ENCODE data around the gene ST8SIA1.

GRCh38 chr12:22287776-22288621 is 46.5 kb downstream of the ST8SIA1 start:
- TF ChIP-seq EZH2phosphoT487 (IDR thresholded peaks at IDR 0.05; ENCODE audit: low read length) (no peak), EZH2 (optimal IDR thresholded peaks at IDR 0.05; ENCODE audit: low read depth, low read length) (no peak)
- TF ChIP-seq, protein P1, sequence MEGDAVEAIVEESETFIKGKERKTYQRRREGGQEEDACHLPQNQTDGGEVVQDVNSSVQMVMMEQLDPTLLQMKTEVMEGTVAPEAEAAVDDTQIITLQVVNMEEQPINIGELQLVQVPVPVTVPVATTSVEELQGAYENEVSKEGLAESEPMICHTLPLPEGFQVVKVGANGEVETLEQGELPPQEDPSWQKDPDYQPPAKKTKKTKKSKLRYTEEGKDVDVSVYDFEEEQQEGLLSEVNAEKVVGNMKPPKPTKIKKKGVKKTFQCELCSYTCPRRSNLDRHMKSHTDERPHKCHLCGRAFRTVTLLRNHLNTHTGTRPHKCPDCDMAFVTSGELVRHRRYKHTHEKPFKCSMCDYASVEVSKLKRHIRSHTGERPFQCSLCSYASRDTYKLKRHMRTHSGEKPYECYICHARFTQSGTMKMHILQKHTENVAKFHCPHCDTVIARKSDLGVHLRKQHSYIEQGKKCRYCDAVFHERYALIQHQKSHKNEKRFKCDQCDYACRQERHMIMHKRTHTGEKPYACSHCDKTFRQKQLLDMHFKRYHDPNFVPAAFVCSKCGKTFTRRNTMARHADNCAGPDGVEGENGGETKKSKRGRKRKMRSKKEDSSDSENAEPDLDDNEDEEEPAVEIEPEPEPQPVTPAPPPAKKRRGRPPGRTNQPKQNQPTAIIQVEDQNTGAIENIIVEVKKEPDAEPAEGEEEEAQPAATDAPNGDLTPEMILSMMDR (IDR thresholded peaks at IDR 0.05; ENCODE audit: low read length): no peak
